PC-3 (cell line): ENCODE measurements around the gene KAZN.

Experiments
- CTCF ChIP-seq: fragments of 300-600 bp; sonication (generic); conservative IDR thresholded peaks from 2 replicates; pipeline ENCODE4 v1.5.1; 2017; ENCODE audit warnings: antibody characterized with exemption, low read depth, mild to moderate bottlenecking, low read length
- EZH2 ChIP-seq: fragments of 300-600 bp; sonication (generic); IDR thresholded peaks from one replicate; pipeline ENCODE4 v1.6.1; 2017; ENCODE audit warnings: antibody characterized with exemption, mild to moderate bottlenecking, low read length; ENCODE audit not compliant: unreplicated experiment

GRCh38 chr1:14594045-14594444 is 4.4 kb upstream of the KAZN start:
- no peak for TF ChIP-seq CTCF
- TF ChIP-seq EZH2, result no peak
